ENCODE data around the gene DENND1A.

GRCh38 chr9:123616707-123617106, 313.2 kb downstream of the DENND1A start:
- TF ChIP-seq, protein P1, sequence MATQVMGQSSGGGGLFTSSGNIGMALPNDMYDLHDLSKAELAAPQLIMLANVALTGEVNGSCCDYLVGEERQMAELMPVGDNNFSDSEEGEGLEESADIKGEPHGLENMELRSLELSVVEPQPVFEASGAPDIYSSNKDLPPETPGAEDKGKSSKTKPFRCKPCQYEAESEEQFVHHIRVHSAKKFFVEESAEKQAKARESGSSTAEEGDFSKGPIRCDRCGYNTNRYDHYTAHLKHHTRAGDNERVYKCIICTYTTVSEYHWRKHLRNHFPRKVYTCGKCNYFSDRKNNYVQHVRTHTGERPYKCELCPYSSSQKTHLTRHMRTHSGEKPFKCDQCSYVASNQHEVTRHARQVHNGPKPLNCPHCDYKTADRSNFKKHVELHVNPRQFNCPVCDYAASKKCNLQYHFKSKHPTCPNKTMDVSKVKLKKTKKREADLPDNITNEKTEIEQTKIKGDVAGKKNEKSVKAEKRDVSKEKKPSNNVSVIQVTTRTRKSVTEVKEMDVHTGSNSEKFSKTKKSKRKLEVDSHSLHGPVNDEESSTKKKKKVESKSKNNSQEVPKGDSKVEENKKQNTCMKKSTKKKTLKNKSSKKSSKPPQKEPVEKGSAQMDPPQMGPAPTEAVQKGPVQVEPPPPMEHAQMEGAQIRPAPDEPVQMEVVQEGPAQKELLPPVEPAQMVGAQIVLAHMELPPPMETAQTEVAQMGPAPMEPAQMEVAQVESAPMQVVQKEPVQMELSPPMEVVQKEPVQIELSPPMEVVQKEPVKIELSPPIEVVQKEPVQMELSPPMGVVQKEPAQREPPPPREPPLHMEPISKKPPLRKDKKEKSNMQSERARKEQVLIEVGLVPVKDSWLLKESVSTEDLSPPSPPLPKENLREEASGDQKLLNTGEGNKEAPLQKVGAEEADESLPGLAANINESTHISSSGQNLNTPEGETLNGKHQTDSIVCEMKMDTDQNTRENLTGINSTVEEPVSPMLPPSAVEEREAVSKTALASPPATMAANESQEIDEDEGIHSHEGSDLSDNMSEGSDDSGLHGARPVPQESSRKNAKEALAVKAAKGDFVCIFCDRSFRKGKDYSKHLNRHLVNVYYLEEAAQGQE (IDR thresholded peaks at IDR 0.05; ENCODE audit: insufficient read depth in 1 of 2, low read depth in 2 of 2, low read length in 2 of 2) = no peak
- TF ChIP-seq POLR2AphosphoS5 (IDR thresholded peaks at IDR 0.05; ENCODE audit: low read depth, low read length) (no peak), SIN3A (IDR thresholded peaks at IDR 0.05; ENCODE audit: borderline replicate concordance, insufficient read depth, low read length) (no peak), TAF1 (IDR thresholded peaks at IDR 0.05; ENCODE audit: borderline replicate concordance, insufficient read depth, low read length) (no peak)

Data from PFSK-1 (cell line).